ENCODE results near the gene IL16.
"Not testable (repeated sequence)": the region's sequence is repeated elsewhere in the genome, so short reads cannot be mapped to it uniquely, and the experiment has no call there.

IL16 gene

DNA sequence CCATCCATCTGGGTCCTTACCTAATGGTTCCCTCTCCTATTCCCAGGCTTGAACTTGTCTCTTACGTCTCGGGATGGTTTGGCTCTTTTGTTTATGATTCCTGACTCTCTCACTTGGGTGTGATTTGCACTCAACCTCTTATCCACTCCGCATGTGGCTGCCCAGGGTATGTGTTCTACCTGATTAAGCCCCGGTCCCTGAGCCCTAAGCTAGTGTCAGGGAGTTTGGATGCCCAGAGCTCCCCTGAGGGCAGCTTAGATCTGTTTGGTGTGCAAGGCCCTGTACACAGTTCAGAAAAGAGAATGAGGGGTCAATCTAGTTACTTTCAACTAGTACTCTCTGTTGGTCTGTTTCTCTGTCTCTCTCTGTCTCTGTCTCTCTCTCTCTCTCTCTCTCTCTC, 143.2 kb downstream of the IL16 start:
- no peak for DNase-seq

DNA sequence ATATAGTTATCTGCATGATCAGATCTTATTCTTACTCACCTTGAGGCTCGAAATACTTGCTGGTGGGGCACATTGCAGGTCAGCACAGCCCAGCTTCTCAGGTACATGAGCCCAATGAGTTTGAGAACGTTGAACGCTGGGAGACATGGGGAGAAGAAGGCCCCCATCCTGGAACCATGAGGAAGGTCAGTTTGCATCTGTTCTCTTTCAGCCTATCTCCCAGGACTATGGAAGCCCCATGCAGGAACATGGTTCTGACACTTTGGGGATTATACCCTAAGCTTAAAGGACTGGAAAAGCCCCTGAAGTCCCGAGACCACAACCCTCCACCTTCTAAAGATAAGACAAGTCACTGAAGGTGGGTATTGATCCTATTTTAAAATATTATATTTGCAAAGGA, 144.7 kb downstream of the IL16 start:
- DNase-seq: no peak

DNA sequence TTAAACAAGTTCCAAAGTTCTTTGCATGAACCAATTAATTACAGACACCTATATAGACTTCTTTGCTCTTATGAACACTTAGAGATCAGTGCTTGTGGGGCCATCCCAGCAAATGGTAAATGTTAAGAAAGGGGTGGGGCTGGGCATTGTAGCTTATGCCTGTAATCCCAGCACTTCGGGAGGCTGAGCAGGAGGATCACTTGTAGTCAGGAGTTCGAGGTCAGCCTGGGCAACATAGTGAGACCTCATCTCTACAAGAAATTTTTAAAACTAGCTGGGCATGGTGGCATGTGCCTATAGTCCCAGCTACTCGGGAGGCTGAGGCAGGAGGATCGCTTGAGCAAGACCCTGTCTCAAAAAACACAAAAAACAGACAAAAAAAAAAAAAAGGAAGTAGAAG, 146.7 kb downstream of the IL16 start:
- no peak for DNase-seq

DNA sequence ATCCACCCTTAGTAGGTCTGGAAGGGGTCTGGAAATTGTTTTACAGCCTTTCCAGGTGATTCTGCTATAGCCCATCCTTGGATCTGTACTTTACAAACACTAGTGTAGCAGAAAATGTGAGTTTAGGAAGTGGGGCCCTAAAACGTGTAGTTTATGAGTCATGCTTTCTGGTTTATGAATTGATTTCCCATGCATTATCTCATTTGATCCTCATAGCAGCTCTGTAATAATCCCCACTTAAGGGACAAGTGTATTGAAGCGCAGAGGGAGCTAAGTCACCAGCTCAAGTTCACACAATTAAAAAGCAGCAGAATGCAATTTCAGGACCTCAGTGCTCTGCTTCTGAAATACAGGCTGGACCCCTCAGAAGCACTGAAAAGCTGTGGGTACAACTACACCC, 149.9 kb downstream of the IL16 start:
- DNase-seq: no peak

DNA sequence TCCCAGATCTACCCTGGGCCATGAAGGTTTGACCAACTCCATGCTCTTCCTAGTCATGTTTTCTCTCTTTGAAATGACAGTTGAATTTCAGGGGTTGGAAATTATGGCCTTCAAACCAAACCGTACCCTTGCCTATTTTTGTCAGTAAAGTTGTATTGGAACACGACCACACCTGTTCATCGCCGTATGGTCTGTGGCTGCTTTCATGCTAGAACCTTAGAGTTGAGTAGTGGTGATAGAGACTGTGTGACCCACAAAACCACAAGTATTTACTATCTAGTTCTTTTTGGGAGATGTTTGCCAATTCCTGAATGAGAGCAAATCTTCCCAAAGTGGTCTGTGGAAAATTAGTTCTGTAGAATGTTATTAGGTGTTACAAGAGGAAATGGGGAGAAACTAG, 151.2 kb downstream of the IL16 start:
- DNase-seq: no peak

DNA sequence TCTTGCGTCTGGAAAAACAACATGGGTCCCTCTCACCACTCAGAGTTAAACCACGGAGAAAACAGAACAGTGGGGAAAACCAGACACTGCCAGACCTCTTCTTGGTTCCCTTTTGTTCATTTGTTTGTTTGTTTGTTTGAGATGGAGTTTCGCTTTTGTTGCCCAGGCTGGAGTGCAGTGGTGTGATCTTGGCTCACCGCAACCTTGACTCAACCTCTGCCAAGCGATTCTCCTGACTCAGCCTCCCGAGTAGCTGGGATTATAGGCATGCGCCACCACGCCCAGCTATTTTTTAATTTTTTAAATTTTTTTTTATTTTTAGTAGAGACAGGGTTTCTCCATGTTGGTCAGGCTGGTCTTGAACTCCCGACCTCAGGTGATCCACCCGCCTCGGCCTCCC, 152.0 kb downstream of the IL16 start:
- DNase-seq: not testable (repeated sequence)

DNA sequence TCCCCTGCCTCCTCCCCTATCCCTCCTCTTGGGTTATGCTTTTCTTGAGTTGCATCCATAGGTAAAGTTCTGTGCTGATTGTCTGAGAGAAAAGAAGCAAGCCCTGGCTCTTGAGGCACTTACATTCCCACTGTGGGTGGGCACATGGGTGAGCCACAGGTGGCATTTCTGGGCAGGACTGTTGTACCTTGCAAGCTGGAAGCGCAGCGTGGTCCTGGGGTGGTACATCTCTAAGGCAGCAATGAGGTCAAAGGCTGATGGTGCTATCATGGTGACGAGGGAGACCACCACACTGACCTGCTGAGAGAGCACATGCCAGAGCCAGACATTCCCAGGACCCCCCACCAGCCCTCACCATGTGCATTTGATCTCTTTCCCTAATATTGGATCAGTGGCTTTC, 152.6 kb downstream of the IL16 start:
- no peak for DNase-seq

DNA sequence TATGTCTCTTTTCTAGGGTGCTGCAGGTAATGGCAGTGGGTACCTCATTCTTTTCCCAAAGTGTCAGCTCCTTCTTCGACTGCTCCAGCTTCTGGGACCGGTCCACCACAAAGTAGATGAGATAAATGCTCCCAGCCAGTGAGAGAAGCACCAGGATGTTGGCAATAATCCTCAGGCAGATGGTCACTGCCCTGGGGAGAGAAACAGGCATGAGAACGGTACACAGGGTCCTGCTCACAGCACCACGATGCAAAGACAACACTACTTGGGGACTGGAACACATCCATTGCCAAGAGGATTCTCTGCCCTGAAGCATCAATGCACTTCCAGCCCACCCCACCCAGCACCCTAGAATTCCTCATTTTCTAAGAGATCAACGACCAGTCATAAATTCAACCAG, 155.0 kb downstream of the IL16 start:
- no peak for DNase-seq

DNA sequence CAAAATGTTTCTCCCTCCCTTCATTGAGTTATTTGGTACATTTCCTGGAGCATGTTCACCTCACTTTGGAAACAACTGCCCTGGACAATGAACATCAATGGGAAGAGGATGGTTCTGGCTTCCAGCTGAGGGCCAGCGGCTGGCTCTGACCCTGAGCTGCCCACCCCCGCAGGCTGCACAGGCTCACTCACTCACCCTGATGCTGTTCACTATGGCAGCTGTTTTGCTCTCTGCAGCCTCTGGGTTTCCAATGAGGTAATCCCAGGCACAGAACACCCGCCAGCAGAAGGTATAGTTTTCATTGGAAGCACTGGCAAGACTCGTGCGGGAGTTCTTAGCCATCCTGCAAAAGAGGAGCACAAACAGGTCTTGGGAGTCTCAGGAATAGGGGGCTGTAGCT, 159.6 kb downstream of the IL16 start:
- DNase-seq: no peak

DNA sequence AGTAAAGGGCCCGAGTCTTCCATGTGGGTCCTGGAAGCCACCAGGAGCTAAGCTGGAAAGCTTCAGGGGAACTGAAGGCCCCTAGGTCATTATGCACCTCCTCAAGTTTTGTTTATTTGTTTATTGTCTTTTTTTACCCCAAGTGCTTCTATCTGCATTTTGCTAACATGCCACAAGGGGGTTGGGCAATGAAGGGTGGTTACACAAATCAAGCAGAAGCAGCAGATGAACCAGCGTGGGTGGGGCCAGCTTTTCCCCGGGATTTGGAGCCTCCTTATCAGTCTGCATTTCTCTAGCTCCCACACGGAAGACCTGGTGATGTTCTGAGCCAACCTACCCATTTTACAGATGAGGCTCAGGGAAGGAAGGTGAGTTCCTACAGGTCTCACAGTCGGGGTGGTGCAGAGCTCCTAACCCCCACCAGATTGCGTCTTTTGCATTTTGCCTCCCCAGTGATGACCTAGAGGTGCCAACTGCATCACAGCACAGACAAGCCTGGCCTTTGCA, 160.6 kb downstream of the IL16 start:
- DNase-seq: no peak

DNA sequence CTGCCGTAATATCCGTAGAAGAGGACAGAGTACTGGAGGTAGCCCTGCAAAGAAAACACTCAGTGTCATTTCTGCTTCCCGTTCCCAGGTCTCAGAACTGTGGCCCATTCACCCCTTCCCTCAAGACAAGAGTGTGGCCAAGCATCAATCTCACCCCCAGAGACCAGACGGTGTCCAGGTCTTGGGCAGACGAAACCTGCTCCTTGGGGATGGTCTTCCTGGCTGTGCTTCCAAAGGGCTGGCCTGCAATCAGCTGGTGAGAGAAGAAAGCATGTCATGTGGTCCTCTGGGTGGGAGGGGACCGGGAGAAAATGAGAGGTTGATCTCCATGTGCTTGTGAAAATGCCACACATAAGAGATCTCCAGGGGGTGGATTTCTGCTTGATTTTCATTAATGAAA, 161.6 kb downstream of the IL16 start:
- DNase-seq: no peak

DNA sequence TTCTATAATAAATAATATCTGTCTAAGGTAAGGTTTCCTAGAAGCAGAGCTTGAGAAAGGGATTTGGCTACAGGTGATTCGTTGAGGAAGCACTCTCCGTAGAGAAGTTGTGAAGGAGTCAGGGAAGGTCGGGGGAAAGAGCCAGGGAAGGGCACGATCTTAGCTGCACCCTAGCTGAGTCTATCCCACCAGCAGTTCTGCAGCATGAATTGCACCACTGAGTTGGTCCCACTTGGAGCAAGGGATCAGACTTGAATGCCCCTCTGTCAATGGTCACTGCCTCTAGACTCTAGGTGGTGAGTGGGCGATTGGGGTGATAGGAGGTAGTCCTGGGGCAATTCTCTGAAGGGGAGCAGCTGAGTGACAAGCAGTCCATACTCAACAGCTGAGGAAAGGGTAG, 163.8 kb downstream of the IL16 start:
- DNase-seq: no peak

DNA sequence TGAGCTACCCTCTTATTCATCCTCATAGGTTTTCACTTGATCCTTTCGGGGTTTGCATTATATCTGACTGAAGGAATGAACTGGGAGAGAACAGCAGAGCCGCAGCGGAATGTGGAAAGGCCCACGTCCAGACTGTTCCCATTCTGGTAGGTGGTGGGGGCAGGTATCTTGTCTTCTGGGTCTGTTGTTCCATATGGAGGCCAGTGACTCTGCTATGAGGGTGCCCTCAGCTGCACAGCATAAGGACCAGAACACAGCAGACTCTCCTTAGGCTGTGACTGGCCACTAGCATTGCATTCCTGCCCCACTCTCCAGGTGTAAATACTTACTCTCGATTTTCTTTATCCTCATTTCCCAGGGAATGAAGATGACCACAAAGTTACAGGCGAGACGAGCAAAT, 165.2 kb downstream of the IL16 start:
- DNase-seq: no peak

DNA sequence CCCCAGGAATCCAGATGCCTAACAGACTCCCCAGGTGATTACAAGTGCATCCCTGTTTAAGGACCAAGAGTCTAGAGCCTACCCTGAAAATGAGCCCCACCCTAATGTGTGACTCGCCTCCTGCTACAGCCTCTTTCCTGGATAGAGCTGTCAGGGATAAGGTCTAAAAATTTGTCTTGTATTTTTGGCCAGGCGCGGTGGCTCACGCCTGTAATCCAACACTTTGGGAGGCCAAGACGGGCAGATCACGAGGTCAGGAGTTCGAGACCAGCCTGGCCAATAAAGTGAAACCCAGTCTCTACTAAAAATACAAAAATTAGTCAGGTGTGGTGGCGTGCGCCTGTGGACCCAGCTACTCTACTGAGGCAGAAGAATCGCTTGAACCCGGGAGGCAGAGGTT, 166.1 kb downstream of the IL16 start:
- no peak for DNase-seq

DNA sequence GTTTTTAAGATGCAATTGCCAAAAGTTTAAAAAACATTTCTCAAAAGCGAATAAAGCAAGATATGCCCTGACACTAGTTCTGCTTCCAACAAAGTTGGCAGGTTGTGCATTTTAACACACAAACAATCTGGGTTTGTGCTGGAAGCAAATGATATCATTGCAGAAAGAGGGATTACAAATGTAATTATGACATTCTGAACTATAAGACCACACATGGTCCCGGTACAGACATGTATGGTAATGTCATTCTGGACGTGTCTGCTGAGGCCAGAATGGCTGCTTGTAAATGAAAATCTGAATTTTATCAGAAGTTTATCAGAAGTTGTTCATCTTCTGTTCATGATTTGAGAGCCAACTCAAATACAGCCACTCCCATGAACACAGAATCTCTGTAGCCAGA, 166.6 kb downstream of the IL16 start:
- no peak for DNase-seq
